Tongue (tissue), 2 donors: Measurements from ENCODE around the gene MAP2K4. TPM values are rescaled to one million over a fixed set of nuclear protein-coding genes. Genes with fewer than 3 reads are reported as not detected.

ENCODE experiments used
- DNase-seq: peaks from one replicate; pipeline ENCODE4 v3.0.0-alpha.2; 2015
- total RNA-seq: library from RNA; depleted of rRNA; stranded (reverse); fragments of >200 nt; gene quantifications from one replicate; pipeline ENCODE4 v1.2.3, GENCODE V29; 2014

The MAP2K4 gene
- total RNA-seq, 1 donor from 2014 or later, result 36.7 TPM

- DNase-seq, result no peak
These were observed 69.2 kb downstream of the MAP2K4 start for GRCh38 chr17:12089809-12090384.

GRCh38 chr17:12094336-12094735 lies 73.7 kb downstream of the MAP2K4 start:
- DNase-seq, result no peak

GRCh38 chr17:12095522-12095921 lies 74.8 kb downstream of the MAP2K4 start:
- DNase-seq, result no peak

GRCh38 chr17:12097326-12097725 lies 76.6 kb downstream of the MAP2K4 start:
- no peak for DNase-seq

- no peak for DNase-seq
These were observed 77.9 kb downstream of the MAP2K4 start for GRCh38 chr17:12098568-12098967.

- no peak for DNase-seq
These were observed 78.7 kb downstream of the MAP2K4 start for GRCh38 chr17:12099412-12099811.

- DNase-seq, result no peak
These were observed 84.2 kb downstream of the MAP2K4 start for GRCh38 chr17:12104831-12105230.

- no peak for DNase-seq
These were observed 87.2 kb downstream of the MAP2K4 start for GRCh38 chr17:12107905-12108304.

GRCh38 chr17:12110906-12111305 lies 90.2 kb downstream of the MAP2K4 start:
- no peak for DNase-seq

- DNase-seq, result no peak
These were observed 92.5 kb downstream of the MAP2K4 start for GRCh38 chr17:12113156-12113555.

- no peak for DNase-seq
These were observed 94.2 kb downstream of the MAP2K4 start for GRCh38 chr17:12114686-12115418.

GRCh38 chr17:12116143-12116542 lies 95.5 kb downstream of the MAP2K4 start:
- no peak for DNase-seq

- no peak for DNase-seq
These were observed 97.9 kb downstream of the MAP2K4 start for GRCh38 chr17:12118617-12119016.

GRCh38 chr17:12122075-12122474 lies 101.4 kb downstream of the MAP2K4 start:
- DNase-seq, result no peak

GRCh38 chr17:12127177-12127576 lies 106.5 kb downstream of the MAP2K4 start:
- no peak for DNase-seq

- no peak for DNase-seq
These were observed 107.0 kb downstream of the MAP2K4 start for GRCh38 chr17:12127667-12128066.

- no peak for DNase-seq
These were observed 108.3 kb downstream of the MAP2K4 start for GRCh38 chr17:12128946-12129345.

- no peak for DNase-seq
These were observed 112.5 kb downstream of the MAP2K4 start for GRCh38 chr17:12133183-12133582.

- no peak for DNase-seq
These were observed 113.4 kb downstream of the MAP2K4 start for GRCh38 chr17:12134101-12134500.

GRCh38 chr17:12134587-12134986 lies 113.9 kb downstream of the MAP2K4 start:
- no peak for DNase-seq

GRCh38 chr17:12136243-12136642 lies 115.6 kb downstream of the MAP2K4 start:
- no peak for DNase-seq

- DNase-seq, result no peak
These were observed 116.0 kb downstream of the MAP2K4 start for GRCh38 chr17:12136646-12137045.

GRCh38 chr17:12137859-12138258 lies 117.2 kb downstream of the MAP2K4 start:
- no peak for DNase-seq

GRCh38 chr17:12140685-12141084 lies 120.0 kb downstream of the MAP2K4 start:
- no peak for DNase-seq
